ENCODE results near the gene DPM1.

The DPM1 gene

DNA sequence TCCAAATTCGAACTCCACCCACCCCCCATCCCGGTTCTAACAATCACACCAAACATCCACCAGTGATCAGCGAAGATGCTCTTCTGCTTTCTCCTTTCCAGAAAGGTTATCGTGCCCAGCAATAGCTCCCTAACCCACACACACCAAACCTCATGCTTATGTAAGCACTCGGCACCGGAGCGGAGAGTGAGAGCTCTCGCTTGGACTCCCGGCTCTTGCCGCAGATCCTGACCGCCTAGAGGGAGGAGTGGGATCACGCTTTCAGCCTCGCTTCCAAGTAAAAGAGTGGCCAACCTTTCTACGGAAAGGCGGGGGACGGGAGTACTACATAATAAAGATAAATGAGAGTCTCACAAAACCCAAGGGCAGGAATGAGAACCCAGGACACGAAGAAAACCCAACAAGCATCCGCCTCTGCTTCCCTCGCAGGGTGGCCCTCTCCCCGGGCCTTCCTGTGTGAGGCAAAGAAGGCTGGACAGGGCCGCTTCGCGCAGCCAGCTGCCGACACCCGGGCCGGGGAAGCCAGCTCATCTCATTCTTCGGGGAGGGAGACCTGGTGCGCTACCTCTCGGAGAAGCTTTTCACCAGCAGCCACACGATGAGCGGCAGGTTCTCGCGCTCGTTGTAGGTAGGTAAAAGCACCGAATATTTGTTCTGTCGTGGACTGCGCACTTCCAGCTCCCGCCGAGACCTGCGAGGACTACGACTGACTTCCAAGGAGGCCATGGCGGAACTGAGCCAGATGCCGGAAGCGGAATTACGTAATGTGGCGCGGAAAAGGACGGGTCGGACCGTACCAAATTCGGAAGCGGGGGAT, at the start of gene DPM1:
DPM1 (minus strand) TSS at position 735 of the 817 bp plus-strand sequence; CDS start at position 726, 9 bp downstream.
- DNase-seq: peak; percentile 94

DNA sequence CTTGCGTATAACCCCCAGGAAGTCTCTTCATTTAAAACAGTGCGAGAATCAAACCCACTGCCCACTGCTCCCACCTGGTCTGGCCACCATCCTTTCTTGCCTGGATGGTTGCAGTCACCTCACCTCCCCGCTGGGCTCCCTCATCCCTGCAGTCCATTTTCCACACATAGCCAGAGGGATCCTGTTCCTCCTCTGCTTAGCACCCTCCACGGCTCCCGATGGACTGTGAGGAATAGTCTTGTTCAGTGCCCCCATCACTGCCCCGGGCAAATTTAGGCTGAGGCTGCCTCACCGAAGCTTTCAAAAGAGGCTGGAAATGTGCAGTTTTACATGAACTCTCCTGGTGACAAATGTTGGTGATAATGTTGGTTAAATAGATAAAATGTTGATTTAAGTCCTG, 46.9 kb upstream of the DPM1 start:
- no peak for DNase-seq

DNA sequence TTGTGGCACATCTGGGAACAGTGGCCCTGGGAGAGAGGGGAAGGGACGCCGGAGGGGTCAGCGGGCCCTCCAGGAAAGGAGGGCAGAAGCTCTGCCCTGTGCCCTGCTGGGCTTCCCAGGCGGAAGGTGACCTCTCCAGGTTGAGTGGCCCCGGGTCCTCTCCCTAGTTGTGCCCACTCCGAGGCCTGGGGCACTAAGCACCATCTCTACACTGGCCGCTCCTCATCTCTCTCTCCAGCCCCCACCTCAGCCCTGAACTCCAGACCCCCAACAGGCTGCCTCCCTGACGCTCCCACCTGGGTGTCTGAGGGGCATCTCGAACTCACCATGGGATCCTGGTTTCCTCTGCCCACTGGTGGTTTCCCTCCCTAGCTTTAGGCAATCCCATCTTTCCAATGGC, 46.4 kb upstream of the DPM1 start:
- DNase-seq: no peak

- DNase-seq: no peak
Observed at GRCh38 chr20:51004305-51004727, 46.0 kb upstream of the DPM1 start.

- DNase-seq: no peak
Observed at GRCh38 chr20:51003753-51004152, 45.4 kb upstream of the DPM1 start.

GRCh38 chr20:51002633-51003032, 44.3 kb upstream of the DPM1 start:
- DNase-seq: no peak

GRCh38 chr20:51001430-51002265, 43.3 kb upstream of the DPM1 start:
- DNase-seq: no peak

- no peak for DNase-seq
Observed at GRCh38 chr20:50999355-50999754, 41.0 kb upstream of the DPM1 start.

DNA sequence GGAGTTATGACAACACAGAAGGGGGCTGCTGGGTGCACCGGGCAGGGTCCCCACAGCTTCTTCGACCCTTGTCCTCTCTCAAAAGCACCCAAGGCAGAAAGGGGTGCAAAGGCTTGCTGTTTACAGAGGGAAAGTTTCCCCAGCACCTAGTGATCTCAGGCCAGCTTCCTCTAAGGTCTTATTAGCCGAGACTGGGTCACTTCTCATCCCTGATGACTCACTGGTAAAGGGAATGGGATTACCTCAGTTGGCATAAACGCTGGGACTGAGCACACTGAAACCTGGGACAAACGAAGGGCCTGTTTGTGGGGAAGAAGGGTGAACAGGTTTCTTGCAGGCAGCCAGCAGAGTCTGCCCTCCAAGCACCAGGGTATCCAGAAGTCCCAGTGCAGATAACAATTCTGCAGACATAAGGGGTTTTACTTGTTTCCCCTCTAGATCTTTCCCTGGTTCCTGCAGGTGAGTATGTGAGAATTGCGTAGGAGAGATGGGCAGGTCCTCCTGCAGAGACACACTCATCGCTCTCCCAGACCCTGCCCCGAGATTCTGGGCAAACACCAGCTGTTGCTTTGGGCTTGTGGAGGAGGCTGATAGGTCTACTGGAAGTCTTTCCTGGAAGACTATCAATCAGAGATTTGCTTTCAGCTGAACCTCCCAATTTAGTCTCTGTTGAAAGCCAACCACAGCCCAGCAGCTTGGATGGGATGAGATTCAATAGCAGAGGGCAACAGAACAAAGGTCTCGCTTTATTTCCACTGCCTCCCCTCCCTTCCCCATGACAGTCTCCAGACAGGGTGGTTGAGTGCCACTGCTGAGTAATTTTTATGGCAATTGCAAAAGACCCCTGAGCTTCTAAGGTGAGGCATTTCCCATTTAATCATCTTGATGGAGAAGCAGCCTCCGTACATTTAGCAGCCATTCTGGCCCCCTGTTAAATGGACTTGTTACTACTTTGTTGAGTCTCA, 38.9 kb upstream of the DPM1 start:
- no peak for DNase-seq

DNA sequence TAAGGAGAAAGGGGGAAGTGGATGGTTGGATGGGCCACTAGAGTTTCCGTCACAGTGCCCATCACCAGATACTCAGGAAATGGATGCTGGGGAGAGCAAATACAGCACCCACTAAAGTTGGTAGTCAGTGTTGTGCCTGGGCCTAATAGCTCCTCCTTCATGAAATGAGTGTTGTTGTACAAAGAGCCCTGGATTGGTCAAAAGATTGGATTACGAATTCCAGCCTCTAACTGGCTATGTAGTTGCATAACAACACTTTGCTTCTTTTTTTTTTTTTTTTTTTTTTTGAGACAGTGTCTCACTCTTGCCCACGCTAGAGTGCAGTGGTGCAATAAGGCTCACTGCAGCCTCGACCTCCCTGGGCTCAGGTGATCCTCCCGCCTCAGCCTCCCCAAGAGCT, 37.2 kb upstream of the DPM1 start:
- DNase-seq: peak; percentile 57

DNA sequence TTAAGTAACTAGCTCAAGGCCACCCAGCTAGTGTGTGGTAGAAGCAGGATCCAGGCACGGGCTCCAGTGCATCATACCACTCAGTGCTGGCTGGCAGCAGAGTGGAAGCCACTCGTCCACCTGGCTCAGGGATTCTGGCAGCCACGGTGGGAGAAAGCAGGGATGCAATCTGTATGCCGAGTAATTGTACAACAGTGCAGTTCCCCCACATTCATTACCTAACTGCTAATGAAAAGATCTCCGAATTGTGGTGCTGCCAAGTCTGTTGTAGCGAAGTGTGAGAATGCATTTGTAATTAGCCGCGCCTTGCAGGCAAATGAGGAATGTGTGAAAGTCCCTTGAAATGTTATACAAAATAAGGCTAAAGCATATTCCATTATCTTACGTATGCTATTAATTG, 35.5 kb upstream of the DPM1 start:
- DNase-seq: no peak

DNA sequence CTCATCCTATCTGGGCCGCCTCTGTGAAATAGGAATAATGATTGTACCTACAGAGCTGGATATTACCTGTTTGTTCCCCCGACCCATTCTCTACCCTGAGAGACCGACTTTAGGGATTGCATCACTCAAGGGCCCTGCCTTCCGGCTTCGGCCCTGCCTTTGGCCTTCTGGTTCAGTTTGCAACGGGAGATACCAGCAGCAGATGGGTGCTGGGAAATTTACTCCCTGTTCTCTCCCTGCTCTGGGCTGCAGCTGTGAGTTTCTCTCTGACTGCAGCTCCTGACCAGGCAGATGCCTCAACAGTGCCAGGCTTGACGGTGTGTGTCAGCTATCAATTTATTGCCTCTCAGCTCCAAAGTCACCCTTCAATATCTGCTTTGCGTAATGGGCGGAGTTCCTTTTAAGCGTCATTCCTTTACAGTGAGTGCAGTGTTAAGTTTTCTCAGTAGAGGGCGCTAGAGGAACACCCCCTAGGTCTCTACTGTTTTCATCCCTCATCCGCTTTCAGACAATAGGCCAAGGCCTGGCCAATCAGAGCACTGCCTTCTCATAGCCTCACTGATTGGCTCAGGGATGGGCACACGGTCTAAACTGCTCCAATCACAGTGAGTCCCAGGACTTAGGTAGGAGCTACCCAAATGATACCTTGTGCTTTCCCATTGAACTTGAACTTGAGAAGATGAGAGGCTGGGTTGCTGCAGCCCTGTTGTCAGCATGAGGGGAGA, 34.6 kb upstream of the DPM1 start:
- peak; percentile 74 for DNase-seq

DNA sequence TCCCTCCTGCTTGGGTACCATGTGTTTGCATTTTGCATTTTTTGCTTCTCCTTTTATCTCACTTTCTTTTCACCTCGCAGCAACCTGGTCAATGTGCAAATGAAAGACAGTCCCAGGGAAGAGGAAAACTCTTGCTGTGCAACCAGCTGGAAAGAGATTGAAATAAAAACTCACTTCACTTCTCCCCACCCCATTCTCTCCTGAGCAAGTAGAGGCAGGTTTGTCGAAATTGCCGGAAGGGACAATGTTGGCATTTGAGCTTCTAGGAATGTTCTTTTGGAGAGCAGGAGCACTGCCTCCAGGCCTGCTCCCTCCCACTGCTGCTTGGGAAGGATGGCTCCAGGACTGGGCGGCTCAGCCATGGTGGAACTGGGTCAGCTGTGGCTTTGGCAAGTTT, 34.0 kb upstream of the DPM1 start:
- DNase-seq: no peak

DNA sequence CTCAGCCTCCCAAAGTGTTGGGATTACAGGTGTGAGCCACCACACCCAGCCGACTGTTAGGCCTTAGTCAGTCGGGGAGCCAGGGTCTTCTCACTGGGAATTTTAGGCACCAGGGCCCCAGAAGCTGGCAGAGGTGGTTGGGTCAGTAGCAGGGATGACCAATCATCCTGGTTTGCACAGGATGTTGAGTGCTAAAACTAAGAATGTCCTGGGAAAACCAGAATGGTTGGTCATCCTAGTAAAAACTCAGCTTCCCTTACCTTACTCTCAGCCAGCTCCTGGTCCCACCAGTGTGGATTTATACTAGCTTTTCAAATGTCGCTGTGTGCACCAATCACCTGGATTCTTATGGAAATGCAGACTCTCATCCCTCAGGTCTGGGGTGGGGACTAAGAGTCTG, 32.7 kb upstream of the DPM1 start:
- DNase-seq: no peak

DNA sequence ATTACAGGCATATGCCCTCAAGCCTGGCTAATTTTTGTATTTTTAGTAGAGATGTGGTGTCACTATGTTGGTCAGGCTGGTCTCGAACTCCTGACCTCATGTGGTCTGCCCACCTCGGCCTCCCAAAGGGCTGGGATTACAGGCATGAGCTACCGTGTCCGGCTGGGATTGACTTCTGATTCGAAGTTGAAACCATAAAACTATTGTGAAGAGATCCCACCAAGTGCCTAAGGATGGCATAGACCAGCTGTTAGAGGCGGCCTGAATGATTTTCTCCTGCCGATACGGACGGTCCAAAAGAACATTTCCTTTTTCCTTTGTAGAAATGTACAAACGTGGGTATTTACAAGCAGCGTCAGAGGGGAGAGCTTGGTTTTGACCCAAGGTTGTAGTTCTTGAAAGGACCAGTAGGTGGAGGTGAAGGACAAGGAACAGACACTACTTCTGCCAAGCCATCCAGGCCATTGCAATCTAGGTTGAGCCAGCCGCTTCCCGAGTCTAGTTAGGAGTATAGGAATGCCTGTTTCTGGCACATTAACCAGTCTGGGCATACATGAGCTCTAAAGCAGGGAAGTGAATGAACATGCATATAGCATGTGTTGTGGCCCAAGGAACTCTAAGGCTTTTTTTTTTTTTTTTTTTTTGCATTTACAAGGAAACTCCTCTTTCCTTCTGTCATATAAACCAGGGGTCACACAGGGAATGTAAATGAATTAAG, 29.3 kb upstream of the DPM1 start:
- DNase-seq: peak; percentile 58

DNA sequence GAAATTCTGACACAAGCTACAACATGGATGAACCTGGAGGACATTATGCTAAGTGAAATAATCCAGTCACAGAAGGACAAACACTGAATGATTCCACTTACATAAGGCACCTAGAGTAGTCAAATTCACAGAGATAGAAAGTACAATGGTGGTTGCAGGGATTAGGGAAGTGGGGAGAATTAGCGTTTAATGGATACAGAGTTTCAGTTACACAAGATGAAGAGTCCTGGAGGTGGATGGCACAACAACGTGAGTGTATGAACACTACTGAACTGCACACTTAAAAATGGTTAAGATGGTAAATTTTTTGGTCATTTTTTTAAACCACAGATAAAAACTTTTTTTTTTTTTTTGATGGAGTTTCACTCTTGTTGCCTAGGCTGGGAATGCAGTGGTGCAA, 25.0 kb upstream of the DPM1 start:
- peak; percentile 24 for DNase-seq

- peak; percentile 11 for DNase-seq
Observed at GRCh38 chr20:50982363-50982762, 24.0 kb upstream of the DPM1 start.

GRCh38 chr20:50981714-50982048, 23.3 kb upstream of the DPM1 start:
- DNase-seq: no peak

GRCh38 chr20:50980851-50981713, 22.8 kb upstream of the DPM1 start:
- DNase-seq: peak; percentile 58

DNA sequence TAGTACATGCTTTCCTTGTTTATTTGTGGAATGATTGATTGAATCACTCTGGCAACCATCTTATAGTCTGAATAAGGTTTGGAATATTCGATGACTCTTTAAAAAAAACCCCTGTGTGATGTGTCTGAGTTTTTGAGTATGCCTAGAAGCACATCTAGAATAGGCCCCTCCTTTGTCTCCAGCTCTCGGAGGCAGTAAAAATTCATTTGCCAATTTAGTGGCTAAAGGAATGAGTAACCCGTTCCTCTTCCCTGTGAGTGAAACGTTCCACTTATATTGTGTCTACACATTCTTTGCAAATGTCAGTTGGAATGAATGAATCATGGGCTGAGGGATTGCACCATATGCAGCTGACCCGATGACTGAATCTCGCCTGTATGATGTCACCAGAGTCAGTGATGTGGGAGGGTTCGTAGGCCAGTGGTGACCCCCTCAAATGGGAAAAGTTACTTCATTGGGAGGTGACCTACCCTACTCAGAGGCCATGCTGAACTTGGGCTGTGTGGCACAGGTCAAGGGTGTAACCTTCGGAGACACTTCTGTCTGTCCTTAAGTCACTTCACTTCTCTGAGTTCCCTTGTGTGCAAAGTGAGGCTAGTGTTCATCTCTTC, 21.8 kb upstream of the DPM1 start:
- peak; percentile 96 for DNase-seq
